GM12801 (cell line): ENCODE data around the gene AEBP1.

Experiments used
- CTCF ChIP-seq: IDR thresholded peaks from one replicate; pipeline ENCODE4 v1.5.1; 2011; ENCODE audit warnings: control low read depth; ENCODE audit not compliant: insufficient read length; ENCODE audit errors: extremely low read depth

AEBP1 gene

DNA sequence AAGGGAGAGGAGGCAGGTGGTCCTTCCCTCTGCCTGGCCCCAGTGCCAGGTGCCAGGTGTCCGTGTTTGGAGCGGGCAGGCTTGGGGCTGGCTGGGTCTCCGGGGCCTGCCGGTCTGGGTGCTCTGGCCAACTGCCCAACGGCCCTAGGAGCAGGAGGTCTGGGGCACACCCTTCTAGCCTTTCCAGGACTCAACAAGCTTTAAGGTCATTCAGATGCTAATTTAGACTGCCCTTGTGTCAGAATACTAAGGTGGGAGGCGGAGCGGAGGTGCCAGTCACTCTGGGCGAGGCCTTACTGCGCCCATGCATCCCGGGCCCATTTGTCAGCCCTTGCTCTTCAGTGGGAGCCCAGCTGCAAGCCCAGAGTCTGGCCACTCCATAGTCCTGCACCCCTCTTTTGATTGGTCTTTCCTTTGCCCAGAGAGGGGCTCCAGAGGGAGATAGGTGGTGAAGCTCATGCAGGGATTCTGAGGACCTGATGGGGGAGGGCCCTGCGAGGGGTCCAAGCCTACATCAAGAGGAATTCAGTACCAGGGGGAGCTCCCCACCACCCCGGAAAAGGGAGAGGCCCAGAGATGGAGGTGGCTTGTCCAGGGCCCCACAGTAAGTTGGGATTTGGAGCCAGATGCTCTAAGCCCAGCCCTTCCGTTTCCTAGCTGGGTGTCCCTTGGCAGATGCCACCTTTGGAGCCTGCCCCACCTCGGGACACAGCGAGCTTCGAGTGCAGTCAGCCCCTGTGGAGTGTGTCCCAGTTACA, 40.1 kb upstream of the AEBP1 start:
- TF ChIP-seq CTCF: no peak

DNA sequence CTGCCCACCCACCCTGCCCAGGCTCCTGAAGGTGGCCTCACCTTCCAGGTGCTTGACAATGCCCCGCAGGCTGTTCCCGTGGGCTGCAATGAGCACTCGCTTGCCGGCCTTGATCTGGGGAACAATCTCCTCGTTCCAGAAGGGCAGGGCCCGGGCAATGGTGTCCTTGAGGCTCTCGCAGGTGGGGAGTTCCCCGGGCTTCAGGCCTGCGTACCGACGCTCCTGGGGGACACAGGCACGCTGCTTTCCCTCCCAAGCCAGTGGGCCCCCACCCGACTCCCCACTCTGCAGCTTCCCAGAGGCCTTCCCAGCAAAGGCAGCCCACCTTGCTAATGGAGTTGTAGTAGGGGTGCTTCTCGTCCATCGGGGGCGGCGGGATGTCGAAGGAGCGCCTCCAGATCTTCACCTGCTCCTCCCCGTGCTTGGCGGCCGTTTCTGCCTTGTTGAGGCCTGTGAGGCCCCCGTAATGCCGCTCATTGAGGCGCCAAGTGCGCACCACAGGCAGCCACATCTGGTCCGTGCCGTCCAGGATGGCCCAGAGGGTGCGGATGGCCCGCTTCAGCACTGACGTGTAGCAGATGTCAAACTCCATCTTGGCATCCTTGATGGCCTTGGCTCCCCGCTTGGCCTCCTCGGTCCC, 39.2 kb upstream of the AEBP1 start:
- no peak for TF ChIP-seq CTCF

GRCh38 chr7:44065431-44066110, 38.6 kb upstream of the AEBP1 start, which contains the start of gene PGAM2:
Gene PGAM2 (minus strand): TSS chr7:44065567. CDS start chr7:44065529, 38 bp downstream.
- no peak for TF ChIP-seq CTCF

DNA sequence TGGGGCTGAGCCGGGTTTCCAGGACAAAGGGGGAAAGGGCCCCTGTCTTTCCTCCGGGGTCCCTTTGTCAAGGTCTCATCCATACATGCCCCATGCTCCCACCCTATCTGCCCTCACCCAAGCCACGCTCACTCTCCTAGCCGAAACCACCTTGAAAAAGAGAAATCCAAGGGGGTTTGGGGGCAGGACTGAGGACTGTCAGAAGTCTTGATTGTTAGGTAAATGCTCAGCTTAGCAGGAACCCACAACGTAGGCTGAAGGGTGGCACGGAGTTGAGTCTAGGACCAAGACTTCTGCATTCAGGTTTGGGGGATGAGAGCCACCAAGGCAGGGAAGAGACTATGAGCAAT, 38.1 kb upstream of the AEBP1 start:
- TF ChIP-seq CTCF: no peak

GRCh38 chr7:44066494-44067063, 37.6 kb upstream of the AEBP1 start:
- no peak for TF ChIP-seq CTCF

- no peak for TF ChIP-seq CTCF
These were observed 36.8 kb upstream of the AEBP1 start for GRCh38 chr7:44067064-44067951.

GRCh38 chr7:44068054-44068453, 36.1 kb upstream of the AEBP1 start:
- no peak for TF ChIP-seq CTCF
